Vagina (tissue), 2 donors: ENCODE measurements around the gene FOXL3.

Source experiments
- POLR2A ChIP-seq, 2 donors: fragments of 450-650 bp; IDR thresholded peaks; one replicate each; pipeline ENCODE4 v1.6.1; 2017; ENCODE audit warnings: antibody characterized with exemption in 2 of 2, mild to moderate bottlenecking in 2 of 2, moderate library complexity in 2 of 2
- POLR2AphosphoS5 ChIP-seq, 2 donors: sonication (generic); formaldehyde crosslinking; IDR thresholded peaks; one replicate each; pipeline ENCODE4 v1.9.0; 2017; ENCODE audit warnings: antibody characterized with exemption in 2 of 2, mild to moderate bottlenecking in 2 of 2, low read depth in 1 of 2; ENCODE audit not compliant: insufficient read depth in 1 of 2
- TF ChIP-seq, protein P1 (sequence below), 3 experiments: fragments of 450-650 bp in 2 of 3; fragments of 200-600 bp in 1 of 3; sonication (generic) in 1 of 3; IDR thresholded peaks; one replicate each; pipeline ENCODE4 v1.5.1; 2017 to 2019; ENCODE audit warnings: antibody characterized with exemption in 3 of 3, mild to moderate bottlenecking in 2 of 3, moderate library complexity in 2 of 3

DNA sequence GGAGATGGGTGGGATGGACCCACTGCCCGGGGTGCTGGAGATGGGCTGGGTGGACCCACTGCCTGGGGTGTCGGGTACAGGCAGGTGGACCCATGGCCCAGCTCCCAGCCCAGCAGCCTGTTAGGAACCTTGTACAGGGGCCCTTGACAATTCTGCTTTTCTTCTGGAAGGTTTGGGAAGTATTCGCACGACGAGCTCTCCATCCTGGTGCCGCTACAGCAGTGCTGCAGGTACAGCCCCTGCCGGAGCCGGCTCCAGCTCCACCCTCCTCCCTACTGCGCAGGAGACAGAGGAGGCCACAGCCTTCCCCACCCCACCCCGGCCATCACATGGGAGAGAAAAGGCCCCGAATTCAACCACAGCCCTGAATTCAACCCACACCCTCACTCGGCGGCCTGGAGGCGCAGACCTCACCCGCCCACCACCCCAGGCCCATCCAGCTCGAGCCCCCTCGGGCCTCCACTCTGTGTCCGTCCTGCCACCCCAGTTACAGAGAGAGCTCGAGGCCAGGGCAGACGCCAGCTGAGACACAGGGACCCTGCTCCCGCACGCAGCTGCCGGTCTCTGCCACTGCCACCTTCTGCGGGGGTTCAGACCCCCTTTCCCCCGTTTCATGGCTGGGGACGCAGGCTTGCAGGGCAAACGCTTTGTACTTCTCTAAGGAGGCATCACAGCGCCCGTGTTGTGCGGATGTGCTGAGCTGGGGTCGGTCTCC lies 31.3 kb upstream of the FOXL3 start:
- TF ChIP-seq, protein P1, sequence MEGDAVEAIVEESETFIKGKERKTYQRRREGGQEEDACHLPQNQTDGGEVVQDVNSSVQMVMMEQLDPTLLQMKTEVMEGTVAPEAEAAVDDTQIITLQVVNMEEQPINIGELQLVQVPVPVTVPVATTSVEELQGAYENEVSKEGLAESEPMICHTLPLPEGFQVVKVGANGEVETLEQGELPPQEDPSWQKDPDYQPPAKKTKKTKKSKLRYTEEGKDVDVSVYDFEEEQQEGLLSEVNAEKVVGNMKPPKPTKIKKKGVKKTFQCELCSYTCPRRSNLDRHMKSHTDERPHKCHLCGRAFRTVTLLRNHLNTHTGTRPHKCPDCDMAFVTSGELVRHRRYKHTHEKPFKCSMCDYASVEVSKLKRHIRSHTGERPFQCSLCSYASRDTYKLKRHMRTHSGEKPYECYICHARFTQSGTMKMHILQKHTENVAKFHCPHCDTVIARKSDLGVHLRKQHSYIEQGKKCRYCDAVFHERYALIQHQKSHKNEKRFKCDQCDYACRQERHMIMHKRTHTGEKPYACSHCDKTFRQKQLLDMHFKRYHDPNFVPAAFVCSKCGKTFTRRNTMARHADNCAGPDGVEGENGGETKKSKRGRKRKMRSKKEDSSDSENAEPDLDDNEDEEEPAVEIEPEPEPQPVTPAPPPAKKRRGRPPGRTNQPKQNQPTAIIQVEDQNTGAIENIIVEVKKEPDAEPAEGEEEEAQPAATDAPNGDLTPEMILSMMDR (IDR thresholded peaks at IDR 0.05), result no peak
- TF ChIP-seq POLR2A (IDR thresholded peaks at IDR 0.05) (no peak), POLR2AphosphoS5 (IDR thresholded peaks at IDR 0.05; ENCODE audit: insufficient read depth in 1 of 2, low read depth in 1 of 2) (no peak)
